ENCODE data around the gene AZU1.

GRCh38 chr19:843180-843835, 15.7 kb downstream of the AZU1 start:
- no peak for TF ChIP-seq CTCF (conservative IDR thresholded peaks at IDR 0.05; ENCODE audit: low read depth, low read length)
- TF ChIP-seq EZH2 (IDR thresholded peaks at IDR 0.05; ENCODE audit: borderline replicate concordance, low read depth, low read length, poor library complexity, severe bottlenecking), result no peak
